ENCODE results near the gene PLAAT4. TPM values are rescaled to one million over a fixed set of nuclear protein-coding genes. Genes with fewer than 3 reads are reported as not detected.

Gene PLAAT4
- total RNA-seq, 1 experiment from 2014 or later = 157 TPM

- no peaks in the 10 kb centered on the region for H3K36me3 Mint-ChIP-seq (ENCODE audit: insufficient read depth, unreplicated experiment)
- intact Hi-C loops (cut with micrococcal nuclease; ENCODE audit: unreplicated experiment) = no loop called here
- BruUV-seq (replicated peaks) = no TSS peak
- no peak overlapping the region for H3K4me3 Mint-ChIP-seq (ENCODE audit: low read depth, unreplicated experiment)
- H3K4me1 Mint-ChIP-seq (ENCODE audit: low read depth, unreplicated experiment) = peaks cover 19% of the 10 kb centered on the region
- H3K27me3 Mint-ChIP-seq (ENCODE audit: unreplicated experiment) = no peaks in the 10 kb centered on the region
- H3K27ac Mint-ChIP-seq (ENCODE audit: unreplicated experiment) = no peak overlapping the region
- CTCF ChIA-PET = interaction anchor here (0.5 to 0.6 kb wide), 2 partner anchors 147 to 679 kb away, joined by 3 to 4 read pairs; partner anchors contain the start of gene STX5
- no peak for DNase-seq
- no peaks in the 10 kb centered on the region for H3K9me3 Mint-ChIP-seq (ENCODE audit: low read depth, unreplicated experiment)
- TF ChIP-seq, protein P1, sequence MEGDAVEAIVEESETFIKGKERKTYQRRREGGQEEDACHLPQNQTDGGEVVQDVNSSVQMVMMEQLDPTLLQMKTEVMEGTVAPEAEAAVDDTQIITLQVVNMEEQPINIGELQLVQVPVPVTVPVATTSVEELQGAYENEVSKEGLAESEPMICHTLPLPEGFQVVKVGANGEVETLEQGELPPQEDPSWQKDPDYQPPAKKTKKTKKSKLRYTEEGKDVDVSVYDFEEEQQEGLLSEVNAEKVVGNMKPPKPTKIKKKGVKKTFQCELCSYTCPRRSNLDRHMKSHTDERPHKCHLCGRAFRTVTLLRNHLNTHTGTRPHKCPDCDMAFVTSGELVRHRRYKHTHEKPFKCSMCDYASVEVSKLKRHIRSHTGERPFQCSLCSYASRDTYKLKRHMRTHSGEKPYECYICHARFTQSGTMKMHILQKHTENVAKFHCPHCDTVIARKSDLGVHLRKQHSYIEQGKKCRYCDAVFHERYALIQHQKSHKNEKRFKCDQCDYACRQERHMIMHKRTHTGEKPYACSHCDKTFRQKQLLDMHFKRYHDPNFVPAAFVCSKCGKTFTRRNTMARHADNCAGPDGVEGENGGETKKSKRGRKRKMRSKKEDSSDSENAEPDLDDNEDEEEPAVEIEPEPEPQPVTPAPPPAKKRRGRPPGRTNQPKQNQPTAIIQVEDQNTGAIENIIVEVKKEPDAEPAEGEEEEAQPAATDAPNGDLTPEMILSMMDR (IDR thresholded peaks at IDR 0.05; ENCODE audit: unreplicated experiment) = no peak
Observed at GRCh38 chr11:63510360-63511047, 26.1 kb upstream of the PLAAT4 start.

DNA sequence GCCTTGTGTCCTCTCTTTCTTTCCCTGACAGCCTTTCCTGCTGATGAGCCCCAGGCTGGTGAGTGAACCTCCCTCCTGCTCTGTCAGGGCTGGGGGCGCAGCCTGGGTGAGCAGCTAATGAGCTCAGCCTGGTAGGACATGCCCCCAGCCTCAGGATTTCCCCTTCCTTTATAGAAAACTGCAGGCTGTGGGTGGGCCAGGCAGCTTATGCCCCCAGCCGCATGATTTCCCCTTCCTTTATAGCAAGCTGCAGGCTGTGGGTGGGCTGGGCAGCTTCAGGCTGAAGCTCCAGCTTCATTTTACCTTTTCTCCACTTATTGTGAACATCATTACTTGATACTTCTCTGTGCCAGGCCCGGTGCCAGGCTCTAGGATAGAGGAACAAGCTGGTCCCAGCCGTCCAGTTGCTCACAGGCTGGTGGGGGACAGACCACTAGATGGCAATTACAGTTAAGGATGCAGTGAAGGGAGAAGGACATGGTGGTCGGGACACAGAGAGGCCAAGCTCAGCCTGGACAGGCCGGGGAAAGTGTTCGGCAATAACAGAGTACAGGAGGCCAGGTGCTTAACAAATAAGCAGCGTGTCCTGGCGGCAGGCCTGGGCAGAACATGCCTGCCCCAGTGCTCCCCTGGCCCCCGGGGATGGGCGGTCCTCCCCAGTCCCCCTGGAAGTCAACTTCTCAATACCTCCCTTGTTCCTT, 25.4 kb upstream of the PLAAT4 start:
- peaks cover 19% of the 10 kb centered on the region for H3K4me1 Mint-ChIP-seq (ENCODE audit: low read depth, unreplicated experiment)
- no TSS peak for BruUV-seq (replicated peaks)
- TF ChIP-seq, protein P1 (IDR thresholded peaks at IDR 0.05; ENCODE audit: unreplicated experiment) = no peak
- H3K9me3 Mint-ChIP-seq (ENCODE audit: low read depth, unreplicated experiment) = no peaks in the 10 kb centered on the region
- no peaks in the 10 kb centered on the region for H3K27me3 Mint-ChIP-seq (ENCODE audit: unreplicated experiment)
- CTCF ChIA-PET = interaction anchor here (0.5 kb wide), 1 partner anchor 680 kb away, joined by 3 read pairs; the partner anchor contains the start of gene STX5
- H3K4me3 Mint-ChIP-seq (ENCODE audit: low read depth, unreplicated experiment) = no peak overlapping the region
- no peak overlapping the region for H3K27ac Mint-ChIP-seq (ENCODE audit: unreplicated experiment)
- H3K36me3 Mint-ChIP-seq (ENCODE audit: insufficient read depth, unreplicated experiment) = no peaks in the 10 kb centered on the region
- DNase-seq = no peak
- intact Hi-C loops (cut with micrococcal nuclease; ENCODE audit: unreplicated experiment) = no loop called here

GRCh38 chr11:63512816-63513215, 23.8 kb upstream of the PLAAT4 start:
- TF ChIP-seq, protein P1 (IDR thresholded peaks at IDR 0.05; ENCODE audit: unreplicated experiment) = no peak
- H3K27ac Mint-ChIP-seq (ENCODE audit: unreplicated experiment) = no peak overlapping the region
- H3K36me3 Mint-ChIP-seq (ENCODE audit: insufficient read depth, unreplicated experiment) = no peaks in the 10 kb centered on the region
- H3K27me3 Mint-ChIP-seq (ENCODE audit: unreplicated experiment) = no peaks in the 10 kb centered on the region
- BruUV-seq (replicated peaks) = no TSS peak
- CTCF ChIA-PET = no interaction called here
- no peaks in the 10 kb centered on the region for H3K9me3 Mint-ChIP-seq (ENCODE audit: low read depth, unreplicated experiment)
- H3K4me3 Mint-ChIP-seq (ENCODE audit: low read depth, unreplicated experiment) = no peak overlapping the region
- intact Hi-C loops (cut with micrococcal nuclease; ENCODE audit: unreplicated experiment) = no loop called here
- DNase-seq = no peak
- peaks cover 19% of the 10 kb centered on the region for H3K4me1 Mint-ChIP-seq (ENCODE audit: low read depth, unreplicated experiment)

DNA sequence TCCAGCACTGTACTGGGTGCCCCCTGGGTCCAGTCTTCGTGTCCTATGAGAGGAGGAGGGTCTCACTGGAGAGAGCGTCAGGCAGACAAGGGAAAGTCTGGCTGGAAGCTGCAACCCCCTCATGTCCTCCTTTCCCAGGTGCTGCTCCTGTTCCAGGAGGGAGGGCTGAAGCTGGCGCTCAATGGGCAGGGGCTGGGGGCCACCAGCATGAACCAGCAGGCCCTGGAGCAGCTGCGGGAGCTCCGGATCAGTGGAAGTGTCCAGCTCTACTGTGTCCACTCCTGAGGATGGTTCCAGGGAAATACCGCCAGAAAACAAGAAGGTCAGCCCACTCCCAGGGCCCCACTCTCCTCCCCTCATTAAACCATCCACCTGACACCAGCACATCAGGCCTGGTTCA, 20.5 kb upstream of the PLAAT4 start:
- CTCF ChIA-PET = no interaction called here
- intact Hi-C loops (cut with micrococcal nuclease; ENCODE audit: unreplicated experiment) = no loop called here
- no TSS peak for BruUV-seq (replicated peaks)

More for the DNA sequence above, 20.5 kb upstream of the PLAAT4 start:
- Mint-ChIP-seq H3K27me3 (ENCODE audit: unreplicated experiment) (no peaks in the 10 kb centered on the region), H3K9me3 (ENCODE audit: low read depth, unreplicated experiment) (peaks cover 6% of the 10 kb centered on the region), H3K4me1 (ENCODE audit: low read depth, unreplicated experiment) (peaks cover 10% of the 10 kb centered on the region), H3K36me3 (ENCODE audit: insufficient read depth, unreplicated experiment) (no peaks in the 10 kb centered on the region), H3K4me3 (ENCODE audit: low read depth, unreplicated experiment) (no peak overlapping the region), H3K27ac (ENCODE audit: unreplicated experiment) (no peak overlapping the region)
- no peak for DNase-seq
- TF ChIP-seq, protein P1 (IDR thresholded peaks at IDR 0.05; ENCODE audit: unreplicated experiment) = no peak
